ENCODE data around the gene BRI3BP. TPM values are rescaled to one million over a fixed set of nuclear protein-coding genes. Genes with fewer than 3 reads are reported as not detected.
A peak's percentile ranks its signal among the peaks of the same experiment; 100 is the strongest.

The BRI3BP gene
- polyA plus RNA-seq, 3 donors: 4.4 to 6.9 (median 5.0) TPM

- intact Hi-C loops (cut with micrococcal nuclease): no loop called here
- 91% methylated on average over 11 of the region's 12 CpGs for WGBS (ENCODE audit: insufficient coverage)
Observed at GRCh38 chr12:124971603-124972002, 21.8 kb upstream of the BRI3BP start.

GRCh38 chr12:124972211-124972610, 21.2 kb upstream of the BRI3BP start:
- H3K4me1 Mint-ChIP-seq: no peaks in the 10 kb centered on the region
- no peaks in the 10 kb centered on the region for H3K9me3 ChIP-seq (replicated peaks in 1 of 2; ENCODE audit: control insufficient read depth in 1 of 2, insufficient read depth in 1 of 2, low read length in 2 of 2)
- H3K4me3 Mint-ChIP-seq: no peak overlapping the region
- no peaks in the 10 kb centered on the region for H3K27me3 Mint-ChIP-seq (ENCODE audit: low read depth in 3 of 3)
- no peak overlapping the region for H3K9ac ChIP-seq (ENCODE audit: insufficient read depth, low read length, poor library complexity, severe bottlenecking)
- H3K4me3 ChIP-seq (replicated peaks in 1 of 3; ENCODE audit: low read depth in 2 of 3, low read length in 3 of 3): no peak overlapping the region
- no peaks in the 10 kb centered on the region for H3K9me3 Mint-ChIP-seq
- no peak for TF ChIP-seq CTCF (IDR thresholded peaks at IDR 0.05)
- no peaks in the 10 kb centered on the region for H4K20me1 ChIP-seq (ENCODE audit: insufficient read depth, low read length)
- no peak overlapping the region for H3K27ac Mint-ChIP-seq
- peaks cover 72 to 89% of the 10 kb centered on the region in 2 donors for H3K36me3 ChIP-seq (replicated peaks in 1 of 2; ENCODE audit: control insufficient read depth in 1 of 2, insufficient read depth in 2 of 2, low read length in 2 of 2)
- H3K36me3 Mint-ChIP-seq: peaks cover 68 to 98% of the 10 kb centered on the region in 2 donors
- H3K4me1 ChIP-seq (ENCODE audit: control insufficient read depth in 1 of 2, insufficient read depth in 2 of 2, low read length in 2 of 2): no peaks in the 10 kb centered on the region
- no peak overlapping the region for H3K27ac ChIP-seq (ENCODE audit: low read depth in 1 of 2, low read length in 2 of 2)
- 94% methylated on average over 10 of the region's 10 CpGs for WGBS (ENCODE audit: insufficient coverage)
- H3K27me3 ChIP-seq (ENCODE audit: control insufficient read depth in 2 of 2, insufficient read depth in 2 of 2, low read length in 2 of 2): no peaks in the 10 kb centered on the region
- intact Hi-C loops (cut with micrococcal nuclease): no loop called here
- DNase-seq: no peak
- H3K79me2 ChIP-seq (ENCODE audit: insufficient read depth, low read length): no peaks in the 10 kb centered on the region
- H2AFZ ChIP-seq (ENCODE audit: insufficient read depth, low read depth, low read length, poor library complexity, severe bottlenecking): no peak overlapping the region
- H3K4me2 ChIP-seq (replicated peaks; ENCODE audit: extremely low read depth, low read length, poor library complexity, severe bottlenecking): no peak overlapping the region

More at GRCh38 chr12:124971603-124972002, 21.8 kb upstream of the BRI3BP start:
- peak overlapping the region in 1 of 7 donors; percentile 26 for H3K27ac Mint-ChIP-seq
- H3K4me3 Mint-ChIP-seq: no peak overlapping the region
- H3K9ac ChIP-seq (ENCODE audit: insufficient read depth, low read length, poor library complexity, severe bottlenecking): no peak overlapping the region
- H3K9me3 ChIP-seq (replicated peaks in 1 of 2; ENCODE audit: control insufficient read depth in 1 of 2, insufficient read depth in 1 of 2, low read length in 2 of 2): no peaks in the 10 kb centered on the region
- no peaks in the 10 kb centered on the region for H3K4me1 ChIP-seq (ENCODE audit: control insufficient read depth in 1 of 2, insufficient read depth in 2 of 2, low read length in 2 of 2)
- no peaks in the 10 kb centered on the region for H3K9me3 Mint-ChIP-seq
- no peak overlapping the region for H2AFZ ChIP-seq (ENCODE audit: insufficient read depth, low read depth, low read length, poor library complexity, severe bottlenecking)
- peaks cover 70 to 99% of the 10 kb centered on the region in 2 donors for H3K36me3 Mint-ChIP-seq
- H3K27ac ChIP-seq (ENCODE audit: low read depth in 1 of 2, low read length in 2 of 2): no peak overlapping the region
- no peaks in the 10 kb centered on the region for H4K20me1 ChIP-seq (ENCODE audit: insufficient read depth, low read length)
- no peak for DNase-seq
- H3K4me2 ChIP-seq (replicated peaks; ENCODE audit: extremely low read depth, low read length, poor library complexity, severe bottlenecking): no peak overlapping the region
- H3K27me3 Mint-ChIP-seq (ENCODE audit: low read depth in 3 of 3): no peaks in the 10 kb centered on the region
- no peak for TF ChIP-seq CTCF (IDR thresholded peaks at IDR 0.05)
- no peaks in the 10 kb centered on the region for H3K79me2 ChIP-seq (ENCODE audit: insufficient read depth, low read length)
- H3K4me1 Mint-ChIP-seq: no peaks in the 10 kb centered on the region
- H3K36me3 ChIP-seq (replicated peaks in 1 of 2; ENCODE audit: control insufficient read depth in 1 of 2, insufficient read depth in 2 of 2, low read length in 2 of 2): peaks cover 75 to 90% of the 10 kb centered on the region in 2 donors
- H3K27me3 ChIP-seq (ENCODE audit: control insufficient read depth in 2 of 2, insufficient read depth in 2 of 2, low read length in 2 of 2): no peaks in the 10 kb centered on the region
- H3K4me3 ChIP-seq (replicated peaks in 1 of 3; ENCODE audit: low read depth in 2 of 3, low read length in 3 of 3): no peak overlapping the region
